SK-N-SH (cell line): ENCODE results near the gene SLC25A25. TPM values are rescaled to one million over a fixed set of nuclear protein-coding genes. Genes with fewer than 3 reads are reported as not detected.
"Not testable (repeated sequence)": the region's sequence is repeated elsewhere in the genome, so short reads cannot be mapped to it uniquely, and the experiment has no call there.

Experiments used
- CTCF ChIA-PET: fragments of 300-600, 350-600 bp; formaldehyde crosslinking; extraction: SDS; loops from one replicate; lab custom pipeline; 2021; lab: Yijun Ruan, JAX
- POLR2A ChIA-PET: fragments of 350-600 bp; sonication (Branson Sonifier 250); formaldehyde crosslinking; extraction: SDS; loops from one replicate; lab custom pipeline; 2020; ENCODE audit warnings: antibody characterized with exemption, inconsistent platforms; lab: Yijun Ruan, JAX
- DNase-seq: peaks from one replicate; pipeline ENCODE4 v3.0.0; 2012
- H2AFZ ChIP-seq: fragments of 200-600 bp; sonication (generic); 2 replicates; pipeline ENCODE4 v1.8.1; 2016; ENCODE audit warnings: antibody characterized with exemption, mild to moderate bottlenecking, low read depth
- H3F3A ChIP-seq: fragments of 200-600 bp; sonication (generic); replicated peaks from 2 replicates; pipeline ENCODE3; 2016; ENCODE audit warnings: antibody characterized with exemption, mild to moderate bottlenecking; ENCODE audit not compliant: insufficient read depth
- H3K27ac ChIP-seq, 2 experiments: fragments of 200-500 bp in 1 of 2; fragments of 200-600 bp in 1 of 2; sonication (Bioruptor generic) in 1 of 2; sonication (generic), shearing (Covaris generic) in 1 of 2; 2 replicates each; pipeline versions ENCODE4 v1.5.1 to v1.6.1; 2014 to 2016; ENCODE audit warnings: low read depth in 2 of 2, inconsistent platforms in 1 of 2, low read length in 1 of 2, mild to moderate bottlenecking in 1 of 2, mixed read lengths in 1 of 2
- H3K27me3 ChIP-seq: fragments of 200-600 bp; sonication (generic), shearing (Covaris generic); 2 replicates; pipeline ENCODE4 v1.6.1; 2016; ENCODE audit warnings: mixed run types; ENCODE audit not compliant: insufficient read depth
- H3K36me3 ChIP-seq, 2 experiments: fragments of 200-500 bp in 1 of 2; fragments of 200-600 bp in 1 of 2; sonication (Bioruptor generic) in 1 of 2; sonication (generic) in 1 of 2; replicated peaks in 1 of 2; 2 replicates each; pipeline versions ENCODE3 to v1.5.1; 2014 to 2016; ENCODE audit warnings: low read length in 1 of 2, mild to moderate bottlenecking in 1 of 2; ENCODE audit not compliant: insufficient read depth in 2 of 2, control insufficient read depth in 1 of 2
- H3K4me1 ChIP-seq, 2 experiments: fragments of 200-500 bp in 1 of 2; fragments of 200-600 bp in 1 of 2; sonication (Bioruptor generic) in 1 of 2; sonication (generic), shearing (Covaris generic) in 1 of 2; 2 replicates each; pipeline versions ENCODE4 v1.5.1 to v1.6.1; 2014 to 2016; ENCODE audit warnings: low read depth in 1 of 2, low read length in 1 of 2, mixed run types in 1 of 2; ENCODE audit not compliant: insufficient read depth in 2 of 2, control insufficient read depth in 1 of 2
- H3K4me2 ChIP-seq: fragments of 200-600 bp; sonication (generic), shearing (Covaris generic); 2 replicates; pipeline ENCODE4 v1.6.1; 2017; ENCODE audit warnings: mixed run types
- H3K4me3 ChIP-seq, 2 experiments: fragments of 200-500 bp in 1 of 2; fragments of 200-600 bp in 1 of 2; sonication (Bioruptor generic) in 1 of 2; sonication (generic), shearing (Covaris generic) in 1 of 2; 2 replicates each; pipeline versions ENCODE4 v1.5.1 to v1.8.1; 2014 to 2016; ENCODE audit warnings: low read depth in 2 of 2, inconsistent platforms in 1 of 2, low read length in 1 of 2, mild to moderate bottlenecking in 1 of 2, mixed read lengths in 1 of 2, moderate library complexity in 1 of 2
- H3K79me2 ChIP-seq: fragments of 200-600 bp; sonication (generic); 2 replicates; pipeline ENCODE4 v1.8.1; 2017; ENCODE audit warnings: mild to moderate bottlenecking; ENCODE audit not compliant: insufficient read depth
- H3K9ac ChIP-seq: fragments of 200-600 bp; sonication (generic); 2 replicates; pipeline ENCODE4 v1.6.1; 2017; ENCODE audit warnings: mixed run types
- H3K9me2 ChIP-seq: fragments of 200-600 bp; sonication (generic); 2 replicates; pipeline ENCODE4 v1.6.1; 2017; ENCODE audit warnings: mixed run types
- H3K9me3 ChIP-seq: fragments of 200-600 bp; sonication (generic); 2 replicates; pipeline ENCODE4 v1.6.1; 2017; ENCODE audit warnings: mixed run types, mild to moderate bottlenecking, moderate library complexity
- H4K20me1 ChIP-seq: fragments of 200-600 bp; sonication (generic); 2 replicates; pipeline ENCODE4 v1.6.1; 2017; ENCODE audit warnings: mild to moderate bottlenecking, mixed run types; ENCODE audit not compliant: insufficient read depth
- EP300 ChIP-seq, 2 experiments: IDR thresholded peaks; 2 replicates each; pipeline versions ENCODE4 v1.4.0 to v1.6.1; 2012; ENCODE audit warnings: borderline replicate concordance in 1 of 2, low read depth in 1 of 2, low read length in 1 of 2
- EZH2phosphoT487 ChIP-seq: fragments of 200-600 bp; sonication (generic); IDR thresholded peaks from 2 replicates; pipeline ENCODE4 v1.6.1; 2017; ENCODE audit warnings: low read depth, mixed run types, mild to moderate bottlenecking, antibody characterized with exemption, moderate library complexity, borderline replicate concordance
- FOSL2 ChIP-seq: IDR thresholded peaks from 2 replicates; pipeline ENCODE4 v1.4.0; 2012; ENCODE audit warnings: low read depth, mild to moderate bottlenecking, moderate library complexity, borderline replicate concordance
- GATA2 ChIP-seq: sonication (generic); formaldehyde crosslinking; IDR thresholded peaks from 2 replicates; pipeline ENCODE4 v1.5.0; 2020; ENCODE audit warnings: mild to moderate bottlenecking, missing genetic modification reagents
- IRF3 ChIP-seq: fragments of 150-350 bp; IDR thresholded peaks from 2 replicates; pipeline ENCODE4 v1.6.1; 2016; ENCODE audit warnings: mild to moderate bottlenecking, low read depth, low read length
- JUND ChIP-seq: IDR thresholded peaks from 2 replicates; pipeline ENCODE4 v1.4.0; 2012
- NFIC ChIP-seq: IDR thresholded peaks from 2 replicates; pipeline ENCODE4 v1.4.0; 2012; ENCODE audit warnings: borderline replicate concordance
- NRF1 ChIP-seq: IDR thresholded peaks from 2 replicates; pipeline ENCODE4 v1.6.1; 2012; ENCODE audit warnings: low read depth, mild to moderate bottlenecking, low read length
- POLR2AphosphoS5 ChIP-seq: IDR thresholded peaks from 2 replicates; pipeline ENCODE4 v1.6.1; 2012; ENCODE audit warnings: low read depth, low read length
- REST ChIP-seq: IDR thresholded peaks from 2 replicates; pipeline ENCODE4 v1.6.1; 2012; ENCODE audit warnings: mild to moderate bottlenecking, low read depth, low read length, moderate library complexity
- RFX5 ChIP-seq: IDR thresholded peaks from 2 replicates; pipeline ENCODE4 v1.6.1; 2012; ENCODE audit warnings: mild to moderate bottlenecking, improper control_type of control experiment, low read length
- SMC3 ChIP-seq: IDR thresholded peaks from 2 replicates; pipeline ENCODE4 v1.6.1; 2012; ENCODE audit warnings: low read depth, low read length, improper control_type of control experiment
- YY1 ChIP-seq: IDR thresholded peaks from 2 replicates; pipeline ENCODE4 v1.4.0; 2012; ENCODE audit warnings: low read depth, mild to moderate bottlenecking
- WGBS: methylation state at CpG from one replicate; pipeline ENCODE4 v1.1.6; 2017; ENCODE audit warnings: low lambda C conversion rate; 5-methylcytosine and 5-hydroxymethylcytosine counted together
- polyA plus RNA-seq, 3 experiments: library from polyadenylated mRNA; depleted of rRNA; stranded (reverse); fragments of >200 nt; gene quantifications; 2 replicates each; pipeline ENCODE4 v1.2.3, GENCODE V29; 2012
- TF ChIP-seq, protein P1 (sequence below): IDR thresholded peaks from 2 replicates; pipeline ENCODE4 v1.4.0; 2012; ENCODE audit warnings: low read depth, borderline replicate concordance

The SLC25A25 gene
- polyA plus RNA-seq, 1 of the 3 experiments (the other 2 are of a cell fraction) = 12.1 TPM

- TF ChIP-seq REST (no peak), NFIC (peak; percentile 72), FOSL2 (peak; percentile 31; the same call in 1 of the 2 replicates), EP300 (IDR thresholded peaks at IDR 0.05; ENCODE audit: borderline replicate concordance in 1 of 2, low read depth in 1 of 2, low read length in 1 of 2) (no peak), IRF3 (no peak), JUND (0 out of 2 replicates have a peak, but pooled peaks have one; percentile 10), GATA2 (CRISPR knock-in tag) (no peak)
These were observed 45.1 kb upstream of the SLC25A25 start (continued) for GRCh38 chr9:128022886-128023285.

DNA sequence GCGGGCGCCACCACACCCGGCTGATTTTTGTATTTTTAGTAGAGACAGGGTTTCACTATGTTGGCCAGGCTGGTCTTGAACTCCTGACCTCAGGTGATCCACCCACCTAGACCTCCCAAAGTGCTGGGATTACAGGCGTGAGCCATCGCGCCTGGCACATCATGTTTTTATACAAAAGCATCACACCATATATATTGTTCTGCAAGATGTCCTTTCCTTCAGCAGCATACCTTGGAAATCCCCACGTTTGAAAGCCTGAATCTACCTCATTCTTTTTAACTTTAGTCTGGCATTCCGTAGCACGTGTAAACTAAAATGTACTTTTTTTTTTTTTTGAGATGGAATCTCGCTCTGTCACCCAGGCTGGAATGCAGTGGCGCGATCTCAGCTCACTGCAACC lies 44.4 kb upstream of the SLC25A25 start:
- H3K36me3 ChIP-seq, H3K27ac ChIP-seq, H3K79me2 ChIP-seq, H4K20me1 ChIP-seq, H3K4me3 ChIP-seq, H3K9ac ChIP-seq, H3K27me3 ChIP-seq, POLR2A ChIA-PET, H3K9me3 ChIP-seq, H3F3A ChIP-seq, H3K9me2 ChIP-seq, H2AFZ ChIP-seq, H3K4me2 ChIP-seq, DNase-seq: not testable (repeated sequence)
- 81% methylated on average over 12 of the region's 12 CpGs for WGBS
- H3K4me1 ChIP-seq = peaks cover 3 to 10% of the 10 kb centered on the region in 2 experiments; a peak in 2 of 4 replicates
- CTCF ChIA-PET = interaction anchor here (1.1 to 1.2 kb wide), 3 partner anchors 11 to 81 kb away, joined by 3 to 4 read pairs (median 3); no protein-coding TSS in a partner anchor

DNA sequence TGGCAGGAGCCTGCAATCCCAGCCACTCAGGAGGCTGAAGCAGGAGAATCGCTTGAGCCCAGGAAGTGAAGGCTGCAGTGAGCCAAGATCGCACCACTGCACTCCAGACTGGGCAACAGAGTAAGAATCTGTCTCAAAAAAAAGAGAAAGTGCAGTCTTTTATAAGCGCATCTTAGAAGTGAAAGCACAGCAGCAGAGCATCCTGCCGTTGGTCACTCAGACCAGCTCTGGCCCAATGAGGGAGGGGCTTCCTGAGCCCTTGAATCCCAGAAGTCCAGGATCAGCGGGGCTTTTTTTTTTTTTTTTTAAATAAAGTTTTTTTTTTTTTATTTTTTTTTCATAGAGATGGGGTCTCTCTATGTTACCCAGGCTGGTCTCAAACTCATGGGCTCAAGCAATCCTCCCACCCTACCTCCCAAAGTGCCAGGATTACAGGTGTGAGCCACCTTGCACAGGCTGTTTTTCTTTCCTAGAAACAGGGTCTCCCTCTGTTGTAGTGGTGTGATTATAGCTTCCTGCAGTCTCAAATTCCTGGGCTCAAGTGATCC lies 43.2 kb upstream of the SLC25A25 start:
- Histone ChIP-seq H3K9me3 (no peaks in the 10 kb centered on the region), H2AFZ (no peak overlapping the region), H3K9me2 (no peaks in the 10 kb centered on the region), H3K36me3 (no peaks in the 10 kb centered on the region), H3K27ac (no peak overlapping the region), H3K4me2 (no peak overlapping the region), H3K79me2 (no peaks in the 10 kb centered on the region), H3K4me3 (no peak overlapping the region), H3K9ac (no peak overlapping the region), H3F3A (peaks cover 3% of the 10 kb centered on the region)
- WGBS = 92% methylated on average over 5 of the region's 5 CpGs
- TF ChIP-seq POLR2AphosphoS5 (no peak), SMC3 (no peak), RFX5 (no peak), NRF1 (no peak), YY1 (no peak), EZH2phosphoT487 (no peak)
- TF ChIP-seq, protein P1, sequence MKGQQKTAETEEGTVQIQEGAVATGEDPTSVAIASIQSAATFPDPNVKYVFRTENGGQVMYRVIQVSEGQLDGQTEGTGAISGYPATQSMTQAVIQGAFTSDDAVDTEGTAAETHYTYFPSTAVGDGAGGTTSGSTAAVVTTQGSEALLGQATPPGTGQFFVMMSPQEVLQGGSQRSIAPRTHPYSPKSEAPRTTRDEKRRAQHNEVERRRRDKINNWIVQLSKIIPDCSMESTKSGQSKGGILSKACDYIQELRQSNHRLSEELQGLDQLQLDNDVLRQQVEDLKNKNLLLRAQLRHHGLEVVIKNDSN = no peak
- TF ChIP-seq, all 33 proteins: peak for 0
- H4K20me1 ChIP-seq = no peaks in the 10 kb centered on the region
- H3K4me1 ChIP-seq = peaks cover 3 to 10% of the 10 kb centered on the region in 2 experiments; a peak in 2 of 4 replicates
- no peaks in the 10 kb centered on the region for H3K27me3 ChIP-seq
- ChIA-PET POLR2A (no interaction called here), CTCF (interaction anchor here (0.6 to 3.6 kb wide), 8 partner anchors 10 to 1639 kb away, joined by 3 to 24 read pairs (median 4); no protein-coding TSS in a partner anchor)
- DNase-seq = no peak
